ENCODE measurements around the gene CTAG2.

DNA sequence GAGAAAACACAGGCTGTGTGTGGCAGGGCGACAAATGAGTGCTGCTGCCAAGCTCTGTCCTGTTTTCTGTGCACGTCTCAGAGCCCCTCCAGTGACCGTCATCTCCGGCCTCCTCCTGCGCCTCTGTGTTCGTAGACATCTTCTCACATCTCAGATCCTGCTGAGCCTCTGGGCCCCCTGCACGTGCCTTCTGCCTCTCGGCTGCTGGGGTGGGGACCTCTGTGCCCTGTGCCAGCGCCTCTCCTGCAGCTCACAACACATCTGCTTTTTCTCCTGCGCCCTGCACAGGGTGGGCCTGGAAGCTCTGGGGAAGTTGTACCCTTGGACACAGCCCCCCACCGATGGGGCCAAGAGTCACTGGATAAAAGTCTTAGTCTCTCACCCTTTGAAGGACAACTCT lies 2.4 kb upstream of the CTAG2 start:
- TF ChIP-seq, protein P1, sequence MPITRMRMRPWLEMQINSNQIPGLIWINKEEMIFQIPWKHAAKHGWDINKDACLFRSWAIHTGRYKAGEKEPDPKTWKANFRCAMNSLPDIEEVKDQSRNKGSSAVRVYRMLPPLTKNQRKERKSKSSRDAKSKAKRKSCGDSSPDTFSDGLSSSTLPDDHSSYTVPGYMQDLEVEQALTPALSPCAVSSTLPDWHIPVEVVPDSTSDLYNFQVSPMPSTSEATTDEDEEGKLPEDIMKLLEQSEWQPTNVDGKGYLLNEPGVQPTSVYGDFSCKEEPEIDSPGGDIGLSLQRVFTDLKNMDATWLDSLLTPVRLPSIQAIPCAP (CRISPR knock-in tag; IDR thresholded peaks at IDR 0.05) = no peak
- TF ChIP-seq ZNF263 (CRISPR knock-in tag; IDR thresholded peaks at IDR 0.05; ENCODE audit: low read depth) (no peak), ATF1 (CRISPR knock-in tag; IDR thresholded peaks at IDR 0.05) (no peak)
- TF ChIP-seq, protein P2, sequence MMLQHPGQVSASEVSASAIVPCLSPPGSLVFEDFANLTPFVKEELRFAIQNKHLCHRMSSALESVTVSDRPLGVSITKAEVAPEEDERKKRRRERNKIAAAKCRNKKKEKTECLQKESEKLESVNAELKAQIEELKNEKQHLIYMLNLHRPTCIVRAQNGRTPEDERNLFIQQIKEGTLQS (CRISPR knock-in tag; conservative IDR thresholded peaks at IDR 0.05) = no peak
- TF ChIP-seq, protein P3, sequence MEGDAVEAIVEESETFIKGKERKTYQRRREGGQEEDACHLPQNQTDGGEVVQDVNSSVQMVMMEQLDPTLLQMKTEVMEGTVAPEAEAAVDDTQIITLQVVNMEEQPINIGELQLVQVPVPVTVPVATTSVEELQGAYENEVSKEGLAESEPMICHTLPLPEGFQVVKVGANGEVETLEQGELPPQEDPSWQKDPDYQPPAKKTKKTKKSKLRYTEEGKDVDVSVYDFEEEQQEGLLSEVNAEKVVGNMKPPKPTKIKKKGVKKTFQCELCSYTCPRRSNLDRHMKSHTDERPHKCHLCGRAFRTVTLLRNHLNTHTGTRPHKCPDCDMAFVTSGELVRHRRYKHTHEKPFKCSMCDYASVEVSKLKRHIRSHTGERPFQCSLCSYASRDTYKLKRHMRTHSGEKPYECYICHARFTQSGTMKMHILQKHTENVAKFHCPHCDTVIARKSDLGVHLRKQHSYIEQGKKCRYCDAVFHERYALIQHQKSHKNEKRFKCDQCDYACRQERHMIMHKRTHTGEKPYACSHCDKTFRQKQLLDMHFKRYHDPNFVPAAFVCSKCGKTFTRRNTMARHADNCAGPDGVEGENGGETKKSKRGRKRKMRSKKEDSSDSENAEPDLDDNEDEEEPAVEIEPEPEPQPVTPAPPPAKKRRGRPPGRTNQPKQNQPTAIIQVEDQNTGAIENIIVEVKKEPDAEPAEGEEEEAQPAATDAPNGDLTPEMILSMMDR (IDR thresholded peaks at IDR 0.05) = no peak
